HEK293 (cell line): Measurements from ENCODE around the gene SCFD1.

Experiments used
- YY1 ChIP-seq: fragments of 450-650 bp; formaldehyde crosslinking; IDR thresholded peaks from 2 replicates; pipeline ENCODE4 v1.5.1; 2018; ENCODE audit warnings: missing biosample characterization, missing genetic modification characterization
- ZBTB8A ChIP-seq: fragments of 450-650 bp; formaldehyde crosslinking; IDR thresholded peaks from 2 replicates; pipeline ENCODE4 v1.5.1; 2016; ENCODE audit warnings: missing biosample characterization, missing genetic modification characterization
- TF ChIP-seq, protein P1 (sequence below): fragments of 450-650 bp; formaldehyde crosslinking; IDR thresholded peaks from 2 replicates; pipeline ENCODE4 v1.5.1; 2016; ENCODE audit warnings: missing biosample characterization, missing genetic modification characterization
- TF ChIP-seq, protein P2 (sequence below): fragments of 450-650 bp; formaldehyde crosslinking; IDR thresholded peaks from 2 replicates; pipeline ENCODE4 v1.5.1; 2016; ENCODE audit warnings: missing biosample characterization, missing genetic modification characterization, low read depth
- TF ChIP-seq, protein P3 (sequence below): IDR thresholded peaks from 2 replicates; pipeline ENCODE4 v1.6.1; 2011; ENCODE audit warnings: mild to moderate bottlenecking, low read depth, low read length, borderline replicate concordance
- TF ChIP-seq, protein P4 (sequence below): fragments of 450-650 bp; formaldehyde crosslinking; IDR thresholded peaks from 2 replicates; pipeline ENCODE4 v1.5.1; 2016; ENCODE audit warnings: missing biosample characterization, missing genetic modification characterization

DNA sequence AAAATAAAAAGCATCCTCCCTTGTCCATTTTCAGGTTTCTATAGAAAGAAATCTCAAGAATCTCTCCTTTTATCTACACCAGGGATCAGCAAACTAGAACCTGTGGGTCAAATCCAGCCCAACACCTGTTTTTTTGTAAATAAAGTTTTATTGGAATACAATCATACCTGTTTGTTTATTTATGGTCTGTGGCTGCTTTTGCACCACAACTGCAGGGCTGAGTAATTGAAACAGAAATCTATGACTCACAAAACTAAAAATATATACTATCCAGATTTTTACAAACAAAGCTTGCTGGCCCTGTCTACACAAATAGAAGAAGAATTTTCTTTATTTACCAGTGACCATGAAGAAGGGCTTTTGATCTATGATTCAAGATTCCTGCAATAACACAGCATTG lies 157.1 kb downstream of the SCFD1 start:
- TF ChIP-seq, protein P1, sequence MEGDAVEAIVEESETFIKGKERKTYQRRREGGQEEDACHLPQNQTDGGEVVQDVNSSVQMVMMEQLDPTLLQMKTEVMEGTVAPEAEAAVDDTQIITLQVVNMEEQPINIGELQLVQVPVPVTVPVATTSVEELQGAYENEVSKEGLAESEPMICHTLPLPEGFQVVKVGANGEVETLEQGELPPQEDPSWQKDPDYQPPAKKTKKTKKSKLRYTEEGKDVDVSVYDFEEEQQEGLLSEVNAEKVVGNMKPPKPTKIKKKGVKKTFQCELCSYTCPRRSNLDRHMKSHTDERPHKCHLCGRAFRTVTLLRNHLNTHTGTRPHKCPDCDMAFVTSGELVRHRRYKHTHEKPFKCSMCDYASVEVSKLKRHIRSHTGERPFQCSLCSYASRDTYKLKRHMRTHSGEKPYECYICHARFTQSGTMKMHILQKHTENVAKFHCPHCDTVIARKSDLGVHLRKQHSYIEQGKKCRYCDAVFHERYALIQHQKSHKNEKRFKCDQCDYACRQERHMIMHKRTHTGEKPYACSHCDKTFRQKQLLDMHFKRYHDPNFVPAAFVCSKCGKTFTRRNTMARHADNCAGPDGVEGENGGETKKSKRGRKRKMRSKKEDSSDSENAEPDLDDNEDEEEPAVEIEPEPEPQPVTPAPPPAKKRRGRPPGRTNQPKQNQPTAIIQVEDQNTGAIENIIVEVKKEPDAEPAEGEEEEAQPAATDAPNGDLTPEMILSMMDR = no peak
- TF ChIP-seq ZBTB8A (tag by site-specific recombination) (no peak), YY1 (tag by site-specific recombination) (no peak)
- TF ChIP-seq, protein P2, sequence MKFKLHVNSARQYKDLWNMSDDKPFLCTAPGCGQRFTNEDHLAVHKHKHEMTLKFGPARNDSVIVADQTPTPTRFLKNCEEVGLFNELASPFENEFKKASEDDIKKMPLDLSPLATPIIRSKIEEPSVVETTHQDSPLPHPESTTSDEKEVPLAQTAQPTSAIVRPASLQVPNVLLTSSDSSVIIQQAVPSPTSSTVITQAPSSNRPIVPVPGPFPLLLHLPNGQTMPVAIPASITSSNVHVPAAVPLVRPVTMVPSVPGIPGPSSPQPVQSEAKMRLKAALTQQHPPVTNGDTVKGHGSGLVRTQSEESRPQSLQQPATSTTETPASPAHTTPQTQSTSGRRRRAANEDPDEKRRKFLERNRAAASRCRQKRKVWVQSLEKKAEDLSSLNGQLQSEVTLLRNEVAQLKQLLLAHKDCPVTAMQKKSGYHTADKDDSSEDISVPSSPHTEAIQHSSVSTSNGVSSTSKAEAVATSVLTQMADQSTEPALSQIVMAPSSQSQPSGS = no peak
- TF ChIP-seq, protein P3, sequence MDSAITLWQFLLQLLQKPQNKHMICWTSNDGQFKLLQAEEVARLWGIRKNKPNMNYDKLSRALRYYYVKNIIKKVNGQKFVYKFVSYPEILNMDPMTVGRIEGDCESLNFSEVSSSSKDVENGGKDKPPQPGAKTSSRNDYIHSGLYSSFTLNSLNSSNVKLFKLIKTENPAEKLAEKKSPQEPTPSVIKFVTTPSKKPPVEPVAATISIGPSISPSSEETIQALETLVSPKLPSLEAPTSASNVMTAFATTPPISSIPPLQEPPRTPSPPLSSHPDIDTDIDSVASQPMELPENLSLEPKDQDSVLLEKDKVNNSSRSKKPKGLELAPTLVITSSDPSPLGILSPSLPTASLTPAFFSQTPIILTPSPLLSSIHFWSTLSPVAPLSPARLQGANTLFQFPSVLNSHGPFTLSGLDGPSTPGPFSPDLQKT = no peak
- TF ChIP-seq, protein P4, sequence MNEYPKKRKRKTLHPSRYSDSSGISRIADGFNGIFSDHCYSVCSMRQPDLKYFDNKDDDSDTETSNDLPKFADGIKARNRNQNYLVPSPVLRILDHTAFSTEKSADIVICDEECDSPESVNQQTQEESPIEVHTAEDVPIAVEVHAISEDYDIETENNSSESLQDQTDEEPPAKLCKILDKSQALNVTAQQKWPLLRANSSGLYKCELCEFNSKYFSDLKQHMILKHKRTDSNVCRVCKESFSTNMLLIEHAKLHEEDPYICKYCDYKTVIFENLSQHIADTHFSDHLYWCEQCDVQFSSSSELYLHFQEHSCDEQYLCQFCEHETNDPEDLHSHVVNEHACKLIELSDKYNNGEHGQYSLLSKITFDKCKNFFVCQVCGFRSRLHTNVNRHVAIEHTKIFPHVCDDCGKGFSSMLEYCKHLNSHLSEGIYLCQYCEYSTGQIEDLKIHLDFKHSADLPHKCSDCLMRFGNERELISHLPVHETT = no peak
